Measurements from ENCODE around the gene RNF41. TPM values are rescaled to one million over a fixed set of nuclear protein-coding genes. Genes with fewer than 3 reads are reported as not detected.
A peak's percentile ranks its signal among the peaks of the same experiment; 100 is the strongest.

Gene RNF41
- total and polyA plus RNA-seq, 3 donors from 2014 or later = 49.3 to 70.2 (median 63.7) TPM

- no peaks in the 10 kb centered on the region for H3K36me3 ChIP-seq (ENCODE audit: low read depth, missing control alignments)
- H3K4me1 ChIP-seq = no peaks in the 10 kb centered on the region
- H3K27ac ChIP-seq = no peak overlapping the region
- 79 to 82% methylated on average over 5 to 6 of the region's 6 CpGs for WGBS, 2 donors
- TF ChIP-seq CTCF (IDR thresholded peaks at IDR 0.05) (no peak), POLR2A (IDR thresholded peaks at IDR 0.05) (no peak)
- no peaks in the 10 kb centered on the region for H3K27me3 ChIP-seq
- intact Hi-C loops (cut with DNase I; ENCODE audit: low total_unique reads) = no loop called here
- DNase-seq = no peak
- no peak overlapping the region for H3K4me3 ChIP-seq
- H3K9me3 ChIP-seq = no peaks in the 10 kb centered on the region
Observed at GRCh38 chr12:56208006-56208405, 13.7 kb downstream of the RNF41 start.

- Histone ChIP-seq H3K4me1 (no peaks in the 10 kb centered on the region), H3K9me3 (no peaks in the 10 kb centered on the region), H3K36me3 (ENCODE audit: low read depth, missing control alignments) (no peaks in the 10 kb centered on the region), H3K27me3 (no peaks in the 10 kb centered on the region), H3K27ac (no peak overlapping the region), H3K4me3 (no peak overlapping the region)
- peak; percentile 77 for DNase-seq
- intact Hi-C loops (cut with DNase I; ENCODE audit: low total_unique reads) = no loop called here
- peak in 2 of 3 experiments; percentile 49 to 51 for TF ChIP-seq CTCF (IDR thresholded peaks at IDR 0.05)
- no peak for TF ChIP-seq POLR2A (IDR thresholded peaks at IDR 0.05)
- 60 to 62% methylated on average over 12 to 14 of the region's 14 CpGs for whole genome bisulfite sequencing, 2 donors
Observed at GRCh38 chr12:56206452-56207166, 15.1 kb downstream of the RNF41 start.

- no peaks in the 10 kb centered on the region for H3K9me3 ChIP-seq
- no peak overlapping the region for H3K27ac ChIP-seq
- no peaks in the 10 kb centered on the region for H3K36me3 ChIP-seq (ENCODE audit: low read depth, missing control alignments)
- no peak overlapping the region for H3K4me3 ChIP-seq
- no peaks in the 10 kb centered on the region for H3K4me1 ChIP-seq
- no peaks in the 10 kb centered on the region for H3K27me3 ChIP-seq
- TF ChIP-seq CTCF (IDR thresholded peaks at IDR 0.05) (no peak), POLR2A (IDR thresholded peaks at IDR 0.05) (no peak)
- intact Hi-C loops (cut with DNase I; ENCODE audit: low total_unique reads) = no loop called here
- DNase-seq = no peak
Observed at GRCh38 chr12:56205445-56205844, 16.3 kb downstream of the RNF41 start.

GRCh38 chr12:56204275-56204674 lies 17.4 kb downstream of the RNF41 start:
- Histone ChIP-seq H3K9me3 (no peaks in the 10 kb centered on the region), H3K36me3 (ENCODE audit: low read depth, missing control alignments) (no peaks in the 10 kb centered on the region), H3K4me3 (no peak overlapping the region), H3K4me1 (no peaks in the 10 kb centered on the region), H3K27me3 (no peaks in the 10 kb centered on the region), H3K27ac (no peak overlapping the region)
- DNase-seq = no peak
- intact Hi-C loops (cut with DNase I; ENCODE audit: low total_unique reads) = no loop called here
- TF ChIP-seq CTCF (IDR thresholded peaks at IDR 0.05) (no peak), POLR2A (IDR thresholded peaks at IDR 0.05) (no peak)

GRCh38 chr12:56202838-56203237 lies 18.9 kb downstream of the RNF41 start:
- Histone ChIP-seq H3K27me3 (no peaks in the 10 kb centered on the region), H3K4me3 (no peak overlapping the region), H3K27ac (no peak overlapping the region), H3K4me1 (no peaks in the 10 kb centered on the region), H3K9me3 (no peaks in the 10 kb centered on the region), H3K36me3 (ENCODE audit: low read depth, missing control alignments) (no peaks in the 10 kb centered on the region)
- WGBS, 2 donors = 65 to 69% methylated on average over 2 of the region's 2 CpGs
- intact Hi-C loops (cut with DNase I; ENCODE audit: low total_unique reads) = no loop called here
- TF ChIP-seq CTCF (IDR thresholded peaks at IDR 0.05) (no peak), POLR2A (IDR thresholded peaks at IDR 0.05) (no peak)
- no peak for DNase-seq

Data from testis (tissue), 3 donors.